Measurements from ENCODE around the gene TSPO2.

TSPO2 gene

DNA sequence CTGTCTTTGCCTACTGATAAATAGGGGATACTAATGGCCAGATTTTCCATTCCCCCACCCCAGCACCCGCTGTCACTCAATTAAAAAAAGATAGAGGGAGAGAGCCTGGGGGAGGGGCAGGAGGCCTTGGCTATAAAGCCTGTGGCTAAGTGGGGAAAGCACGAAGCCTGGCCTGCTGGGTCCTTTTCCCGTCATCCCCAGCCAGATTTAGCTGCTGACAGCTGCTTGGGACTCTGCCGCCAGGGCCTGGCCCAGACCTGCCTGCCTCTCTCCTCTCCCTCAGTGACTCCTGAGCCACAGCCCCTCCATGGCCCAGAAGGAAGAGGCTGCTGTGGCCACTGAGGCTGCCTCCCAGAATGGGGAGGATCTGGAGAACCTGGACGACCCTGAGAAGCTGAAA, 10.8 kb downstream of the TSPO2 start, which contains the start of gene APOBEC2:
Gene APOBEC2, plus strand, starts transcription at position 162 of the 400 bp plus-strand sequence. Its CDS starts 146 bp downstream, at position 308.
- peak; percentile 5 to 16 for DNase-seq

- DNase-seq = no peak
Observed at GRCh38 chr6:41054511-41054910, 12.2 kb downstream of the TSPO2 start.

GRCh38 chr6:41055149-41055548, 12.9 kb downstream of the TSPO2 start:
- DNase-seq = no peak

DNA sequence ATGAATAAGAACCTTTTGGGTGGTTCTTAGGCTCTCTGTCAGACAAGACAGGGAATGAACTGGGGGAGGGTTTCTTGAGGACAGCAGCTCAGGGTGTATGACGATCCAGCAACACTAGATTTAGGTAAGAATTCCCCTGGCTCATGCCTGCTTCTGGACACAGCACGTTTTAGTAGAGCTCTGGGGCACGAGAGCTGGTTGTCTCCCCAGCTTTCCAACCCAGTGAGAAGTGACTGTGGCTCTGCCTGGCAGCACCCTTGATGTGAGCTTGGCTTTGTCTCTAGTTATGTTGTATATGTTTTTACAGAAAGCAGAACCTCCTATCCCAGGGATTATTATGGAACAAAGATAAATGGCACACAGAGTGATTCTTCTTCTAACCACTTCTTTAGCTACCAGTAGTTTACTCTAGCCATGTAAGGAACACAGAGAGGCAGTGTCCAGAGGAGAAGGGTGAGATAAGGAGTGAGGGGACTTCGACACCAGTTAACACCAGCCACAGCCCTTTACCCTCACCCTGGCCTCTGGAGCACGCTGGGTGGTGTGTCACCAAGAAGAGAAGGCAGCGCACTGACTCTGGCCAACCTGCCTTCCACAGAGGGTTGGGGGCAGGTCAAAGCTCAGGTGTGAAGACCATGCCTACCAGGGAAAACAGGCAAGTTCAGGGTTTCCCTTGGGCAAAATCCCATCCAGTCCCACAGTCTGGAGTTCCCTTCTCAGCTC, 14.7 kb downstream of the TSPO2 start:
- DNase-seq = no peak

DNA sequence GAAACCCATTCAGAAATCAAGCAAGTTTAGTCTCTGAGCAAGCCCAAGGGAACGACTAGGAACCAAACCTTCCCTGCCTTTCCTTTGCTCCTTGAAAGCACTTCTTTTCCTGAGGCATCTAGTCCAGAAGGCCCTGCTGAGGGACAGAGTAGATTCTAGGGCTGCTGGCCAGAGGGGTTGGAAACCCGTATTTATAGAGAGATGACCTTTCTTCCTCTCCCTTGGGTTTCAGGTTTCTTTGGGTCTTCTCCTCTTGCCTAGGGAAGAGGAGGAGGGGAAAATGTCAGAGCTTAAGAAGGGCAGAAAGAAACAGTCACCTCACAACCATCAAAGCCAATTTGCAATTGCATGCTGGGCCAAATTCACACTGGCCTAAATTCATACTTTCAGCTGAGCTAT, 16.5 kb downstream of the TSPO2 start:
- DNase-seq = no peak

DNA sequence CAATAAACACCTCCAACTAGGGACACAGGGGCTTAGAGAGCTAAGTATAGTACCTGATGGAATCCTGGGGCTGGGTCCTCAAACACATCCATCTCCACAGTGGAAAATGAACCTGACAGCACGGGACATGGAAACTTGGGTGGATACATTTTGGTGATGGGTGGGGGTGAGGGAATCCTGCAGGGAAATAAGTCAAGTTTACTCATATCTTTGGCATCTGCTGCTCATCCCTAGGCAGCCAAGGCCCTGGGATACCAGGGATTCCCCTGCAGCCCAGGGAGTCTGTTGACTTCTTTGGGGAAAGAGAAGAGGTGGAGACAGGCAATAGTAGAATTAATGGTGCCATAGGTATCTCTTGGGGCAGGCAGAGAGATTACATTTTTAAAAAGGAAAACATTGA, 17.3 kb downstream of the TSPO2 start:
- no peak for DNase-seq

- no peak for DNase-seq
Observed at GRCh38 chr6:41061196-41061726, 19.0 kb downstream of the TSPO2 start.

GRCh38 chr6:41062056-41062455, 19.8 kb downstream of the TSPO2 start:
- DNase-seq = no peak

DNA sequence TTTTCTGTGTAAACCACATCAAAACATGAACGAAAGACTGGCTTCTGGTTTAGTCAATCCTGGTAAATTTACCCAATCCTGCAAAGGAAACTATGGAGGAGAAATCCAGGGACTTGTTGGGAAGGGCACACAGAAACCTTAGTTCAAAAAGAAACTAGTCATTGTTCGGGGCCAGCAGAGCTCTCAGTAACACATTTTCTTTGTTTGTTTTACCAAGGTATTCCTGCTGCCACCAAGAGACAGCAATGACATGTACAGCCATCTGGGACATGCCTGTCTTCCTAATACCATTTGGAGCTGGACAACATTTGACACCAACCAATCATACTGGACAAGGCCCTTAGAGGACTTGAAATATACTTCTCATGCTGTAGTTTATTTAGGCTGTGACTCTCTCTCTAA, 21.6 kb downstream of the TSPO2 start:
- DNase-seq = no peak

DNA sequence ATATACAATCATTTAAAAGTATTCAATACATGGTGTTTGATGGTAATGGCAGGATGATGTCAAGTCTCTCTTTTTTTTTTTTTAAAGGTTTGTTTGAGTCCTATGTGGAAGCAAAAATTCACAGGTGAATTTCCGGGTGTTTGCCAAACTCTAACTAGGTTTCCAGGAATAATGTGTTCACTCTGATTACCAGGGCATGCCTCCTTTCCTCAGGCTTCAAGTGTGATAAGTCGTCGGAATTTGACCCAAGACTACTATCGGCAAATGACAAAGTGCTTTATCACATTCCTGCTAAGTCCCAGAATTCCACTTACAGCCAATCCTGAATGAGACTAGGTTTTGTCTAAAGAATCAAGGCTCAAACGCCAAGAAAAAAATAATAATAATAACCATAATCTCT, 22.6 kb downstream of the TSPO2 start:
- DNase-seq = no peak

DNA sequence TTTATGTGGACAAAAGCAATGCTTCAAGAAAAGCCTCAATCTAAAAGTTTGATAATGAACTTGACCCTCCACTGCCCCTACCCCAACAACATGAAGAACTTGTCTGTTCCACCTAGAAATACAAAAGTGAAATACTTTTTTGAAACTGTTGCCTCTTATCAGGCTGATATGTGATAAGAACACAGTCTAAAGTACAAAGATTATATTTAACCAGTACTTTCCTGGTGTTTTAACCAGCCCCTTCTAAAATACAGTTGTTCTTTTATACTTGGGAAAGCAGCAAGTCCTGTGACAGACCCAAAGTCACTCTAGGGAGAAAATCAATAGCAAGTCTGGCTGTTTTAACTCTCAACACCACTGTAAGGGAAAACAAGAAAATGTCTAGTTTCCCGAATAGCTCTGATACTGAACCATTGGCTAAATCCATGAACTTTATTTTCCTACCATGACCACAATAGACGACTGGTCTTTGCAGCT, 23.3 kb downstream of the TSPO2 start:
- no peak for DNase-seq

DNA sequence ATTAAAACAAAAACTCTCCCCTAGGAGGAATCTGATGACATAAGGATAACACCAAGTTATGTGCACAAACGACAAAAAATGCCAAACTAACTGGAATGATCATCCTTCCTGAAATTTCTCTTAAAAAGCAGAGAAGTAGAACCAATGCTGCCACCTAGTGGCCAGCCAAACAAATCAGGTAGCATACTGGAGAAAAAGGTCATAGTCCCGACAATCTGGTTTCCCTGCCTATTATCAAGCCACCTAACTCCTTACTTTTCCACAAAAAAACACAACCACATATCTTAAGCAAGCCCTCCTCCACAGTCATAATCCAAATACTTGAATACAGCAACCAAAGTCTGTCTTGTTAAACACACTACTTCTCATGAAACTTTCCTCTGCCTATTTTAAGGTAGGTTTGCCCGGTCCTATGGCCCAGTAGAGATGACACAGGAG, 24.6 kb downstream of the TSPO2 start:
- DNase-seq = peak; percentile 45 to 82

DNA sequence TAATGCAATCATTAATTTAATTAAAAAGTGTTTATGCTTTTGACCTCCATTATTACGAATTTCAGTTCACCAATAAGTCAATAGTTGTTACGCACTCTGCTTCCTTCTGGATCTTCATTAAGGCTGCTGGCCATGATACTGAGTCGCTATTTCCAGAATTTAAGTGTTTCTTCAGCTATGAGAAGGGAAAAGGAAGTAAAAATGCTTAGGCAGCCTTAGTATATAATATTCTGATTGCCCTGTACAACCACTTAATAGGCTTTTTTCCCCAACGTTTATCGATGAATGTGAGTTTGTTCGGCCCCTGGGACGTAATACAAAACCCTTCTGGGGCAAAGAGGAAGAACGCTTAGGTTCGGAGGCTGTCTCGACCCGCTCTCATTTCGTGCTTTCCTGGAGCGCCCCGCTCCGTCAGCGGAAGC, 29.2 kb downstream of the TSPO2 start:
- no peak for DNase-seq

GRCh38 chr6:41071923-41072835, 29.9 kb downstream of the TSPO2 start, which contains the start of gene OARD1:
TSS of gene OARD1 (minus strand) at chr6:41072356. CDS start at chr6:41071634, 722 bp downstream.
- DNase-seq = peak; percentile 99 to 100

GRCh38 chr6:41072836-41073202, 30.6 kb downstream of the TSPO2 start, which contains the start of gene NFYA:
TSS of gene NFYA (plus strand) at chr6:41072974. CDS start at chr6:41079090, 6,116 bp downstream.
- no peak for DNase-seq

DNA sequence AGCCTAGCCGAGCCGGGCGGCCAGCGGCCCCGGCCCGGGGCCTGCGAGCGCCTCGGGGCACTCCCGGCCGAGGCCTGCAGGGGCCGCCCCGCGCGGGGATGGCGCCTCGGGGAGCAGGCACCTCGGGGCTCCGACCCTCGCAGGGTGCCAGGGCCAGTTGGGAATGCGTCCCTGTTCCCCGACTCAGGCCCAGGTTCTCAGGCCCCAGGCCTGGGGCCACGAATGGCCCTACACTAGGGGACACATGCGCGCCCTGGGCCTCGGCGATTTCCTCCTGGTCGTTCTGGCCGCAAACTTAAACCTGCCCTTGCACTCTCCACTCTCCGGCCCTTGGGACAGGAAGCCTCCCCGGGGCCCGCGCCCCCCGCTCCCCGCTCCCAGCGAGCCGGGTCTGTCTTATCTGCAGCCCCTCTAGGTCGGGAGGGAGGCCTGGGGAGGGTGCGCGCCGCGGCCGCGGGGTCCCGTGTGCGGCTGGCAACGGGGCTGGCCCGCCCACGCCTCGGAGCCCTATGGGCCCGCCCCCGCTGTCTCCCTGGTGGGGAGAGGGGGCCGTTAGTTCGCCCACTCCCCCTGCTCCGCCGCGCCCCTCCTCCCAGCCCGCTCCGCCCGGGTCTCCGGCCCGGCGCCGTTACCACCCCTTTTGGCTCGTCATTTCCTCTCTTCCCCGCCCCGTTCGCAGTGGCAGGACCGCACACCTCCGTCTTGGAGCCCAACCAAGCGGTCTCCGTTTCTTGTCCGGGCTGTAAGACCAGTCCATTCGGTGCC, 31.1 kb downstream of the TSPO2 start:
- DNase-seq = peak; percentile 69 to 84

- DNase-seq = peak in 1 of 2 experiments; percentile 24
Observed at GRCh38 chr6:41073968-41074691, 31.9 kb downstream of the TSPO2 start.

DNA sequence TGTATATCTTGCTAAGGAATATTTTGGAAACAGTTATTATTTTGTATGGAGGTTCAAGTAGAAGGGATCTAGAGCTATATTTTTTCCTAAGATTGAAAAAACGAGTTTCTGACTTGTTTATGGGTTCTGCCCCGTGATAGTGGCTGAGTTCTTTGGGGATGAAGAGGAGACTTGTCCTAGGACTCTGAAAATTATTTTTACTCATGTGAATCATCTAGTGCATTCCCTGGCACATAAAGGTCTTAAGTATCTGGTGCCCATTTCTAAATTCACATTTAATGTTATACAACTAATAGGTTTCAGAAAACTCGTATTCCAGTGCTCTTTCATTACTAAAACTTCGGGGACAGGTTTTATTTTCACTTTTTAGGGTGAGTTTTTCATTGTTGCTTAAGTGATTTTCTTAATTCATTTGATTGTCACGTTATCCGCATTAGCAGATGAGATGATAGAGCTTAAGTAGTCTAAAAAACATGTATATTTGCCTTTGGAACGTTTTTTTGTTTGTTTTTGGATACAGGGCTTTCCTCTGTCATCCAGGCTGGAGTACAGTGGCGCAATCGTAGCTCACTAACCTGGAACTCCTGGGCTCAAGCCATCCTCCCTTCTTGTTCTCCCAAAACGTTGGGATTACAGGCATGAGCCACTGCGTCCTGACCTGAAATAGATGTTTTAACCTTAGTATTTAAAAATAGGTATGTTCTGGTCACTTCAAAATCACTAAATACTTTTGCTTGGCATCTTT, 32.6 kb downstream of the TSPO2 start:
- DNase-seq = no peak

DNA sequence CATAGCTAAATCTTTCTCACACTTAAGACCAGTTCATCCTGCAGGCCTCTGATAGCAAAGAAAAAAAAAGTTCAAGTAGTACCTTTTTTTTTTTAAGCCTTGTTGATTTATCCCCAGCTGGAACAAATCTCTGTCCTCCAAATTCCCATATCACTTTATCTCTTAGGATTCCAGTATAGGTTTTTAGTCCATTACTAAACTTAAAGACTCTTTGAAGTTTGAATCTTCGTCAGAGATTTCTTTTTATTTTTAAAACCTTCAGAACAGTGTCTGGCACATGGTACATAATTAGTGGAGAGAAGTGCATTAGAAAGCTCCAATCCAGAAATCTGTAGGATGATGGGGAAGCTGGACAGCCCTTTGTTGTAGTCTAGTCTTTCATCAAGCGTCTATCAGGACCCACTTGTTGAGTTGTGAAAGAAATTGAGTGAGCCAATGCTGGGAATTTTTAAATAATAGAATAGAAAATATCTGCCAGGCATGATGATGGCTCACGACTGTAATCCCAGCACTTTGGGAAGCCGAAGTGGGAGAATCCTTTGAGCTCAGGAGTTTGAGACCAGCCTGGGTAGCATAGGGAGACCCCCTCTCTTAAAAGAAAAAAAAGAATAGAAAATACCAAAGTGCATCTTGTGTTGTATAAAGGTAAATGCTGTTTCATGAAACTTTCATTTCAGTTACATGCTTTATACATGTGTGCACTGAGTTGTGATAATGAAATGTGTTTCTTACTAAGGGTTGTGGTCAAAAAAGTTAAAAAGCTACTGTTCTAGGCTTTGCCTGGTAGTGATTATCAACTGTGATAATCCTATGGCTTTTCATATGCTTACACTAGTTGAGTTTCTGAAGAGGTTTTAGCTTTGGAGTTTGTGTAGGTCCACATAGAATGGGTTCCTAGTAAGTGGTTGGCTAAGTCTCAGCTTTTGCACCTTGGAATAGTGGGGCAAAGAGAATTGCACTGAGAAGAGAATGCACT, 33.7 kb downstream of the TSPO2 start:
- DNase-seq = no peak

- no peak for DNase-seq
Observed at GRCh38 chr6:41077536-41077935, 35.3 kb downstream of the TSPO2 start.
